ENCODE results near the gene RAMP1.

Gene RAMP1

DNA sequence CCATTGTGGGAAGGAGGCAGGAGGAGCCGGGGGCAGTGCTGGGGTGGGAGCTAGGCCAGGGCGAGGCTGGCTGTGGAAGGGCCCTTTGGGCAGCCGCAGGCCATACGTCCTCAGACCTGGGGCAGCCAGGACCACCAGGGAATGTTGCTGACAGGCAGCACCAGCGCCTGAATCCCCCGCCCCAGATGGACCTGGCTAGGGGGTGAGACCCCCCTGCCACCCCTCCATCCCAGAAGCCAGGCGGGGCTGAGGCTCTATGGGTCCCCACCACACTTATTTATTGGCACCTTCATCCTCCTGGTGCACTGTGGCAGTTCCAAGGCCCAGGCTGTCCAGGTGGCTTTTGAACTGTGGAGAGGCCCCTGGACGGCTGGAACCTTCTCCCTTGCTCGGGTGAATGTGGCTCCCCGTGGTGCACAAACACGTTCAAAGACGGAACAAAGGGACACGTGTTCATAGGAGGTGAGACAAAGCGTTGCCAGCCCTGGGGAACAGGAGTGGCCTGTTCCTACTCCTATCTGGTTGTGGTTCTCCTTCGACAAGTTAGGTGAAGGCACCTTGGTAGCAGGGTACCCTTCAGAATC is 35.1 kb downstream of the RAMP1 start:
- no peak overlapping the region for H4K12ac ChIP-seq (ENCODE audit: low read depth, low read length)
- H3K79me2 ChIP-seq (ENCODE audit: control insufficient read depth, insufficient read depth, low read length, poor library complexity): no peaks in the 10 kb centered on the region

GRCh38 chr2:237894986-237895543 is 35.6 kb downstream of the RAMP1 start:
- no peaks in the 10 kb centered on the region for H3K36me3 ChIP-seq (ENCODE audit: control insufficient read depth in 1 of 2, insufficient read depth in 2 of 2, low read length in 2 of 2)

More for the DNA sequence above, 35.1 kb downstream of the RAMP1 start:
- WGBS (ENCODE audit: extremely low coverage, insufficient coverage, insufficient read length): no CpG with 5 or more reads among the region's 15 CpGs
- DNase-seq: no peak
- Histone ChIP-seq H3K27me3 (ENCODE audit: insufficient read depth, low read length) (no peaks in the 10 kb centered on the region), H3K9ac (ENCODE audit: low read length) (no peak overlapping the region), H3K36me3 (ENCODE audit: control insufficient read depth in 1 of 2, insufficient read depth in 2 of 2, low read length in 2 of 2) (no peaks in the 10 kb centered on the region), H3K9me3 (ENCODE audit: insufficient read depth, low read depth, low read length) (peaks cover 2% of the 10 kb centered on the region), H3K23ac (ENCODE audit: low read length) (no peak overlapping the region), H4K91ac (ENCODE audit: low read depth, low read length) (no peak overlapping the region), H2BK12ac (ENCODE audit: low read length) (no peak overlapping the region), H2AK5ac (ENCODE audit: low read length) (no peak overlapping the region), H3K4me2 (ENCODE audit: low read length) (no peak overlapping the region), H3K14ac (ENCODE audit: low read length) (no peak overlapping the region), H2BK5ac (ENCODE audit: low read depth, low read length, poor library complexity) (no peak overlapping the region), H2AFZ (ENCODE audit: insufficient read depth, low read length, poor library complexity) (no peak overlapping the region), H4K8ac (ENCODE audit: low read depth, low read length) (no peak overlapping the region), H3K18ac (ENCODE audit: low read length) (no peak overlapping the region), H3K4ac (ENCODE audit: low read depth, low read length) (no peak overlapping the region), H2BK120ac (ENCODE audit: insufficient read depth, low read length, poor library complexity) (no peak overlapping the region), H3K4me3 (ENCODE audit: low read depth, low read length) (no peak overlapping the region), H3K4me1 (ENCODE audit: control insufficient read depth in 1 of 2, insufficient read depth in 2 of 2, low read length in 2 of 2) (peaks cover 5 to 15% of the 10 kb centered on the region in 2 experiments), H3K27ac (ENCODE audit: low read depth, low read length) (no peak overlapping the region), H3K79me1 (ENCODE audit: low read length) (no peaks in the 10 kb centered on the region)

DNA sequence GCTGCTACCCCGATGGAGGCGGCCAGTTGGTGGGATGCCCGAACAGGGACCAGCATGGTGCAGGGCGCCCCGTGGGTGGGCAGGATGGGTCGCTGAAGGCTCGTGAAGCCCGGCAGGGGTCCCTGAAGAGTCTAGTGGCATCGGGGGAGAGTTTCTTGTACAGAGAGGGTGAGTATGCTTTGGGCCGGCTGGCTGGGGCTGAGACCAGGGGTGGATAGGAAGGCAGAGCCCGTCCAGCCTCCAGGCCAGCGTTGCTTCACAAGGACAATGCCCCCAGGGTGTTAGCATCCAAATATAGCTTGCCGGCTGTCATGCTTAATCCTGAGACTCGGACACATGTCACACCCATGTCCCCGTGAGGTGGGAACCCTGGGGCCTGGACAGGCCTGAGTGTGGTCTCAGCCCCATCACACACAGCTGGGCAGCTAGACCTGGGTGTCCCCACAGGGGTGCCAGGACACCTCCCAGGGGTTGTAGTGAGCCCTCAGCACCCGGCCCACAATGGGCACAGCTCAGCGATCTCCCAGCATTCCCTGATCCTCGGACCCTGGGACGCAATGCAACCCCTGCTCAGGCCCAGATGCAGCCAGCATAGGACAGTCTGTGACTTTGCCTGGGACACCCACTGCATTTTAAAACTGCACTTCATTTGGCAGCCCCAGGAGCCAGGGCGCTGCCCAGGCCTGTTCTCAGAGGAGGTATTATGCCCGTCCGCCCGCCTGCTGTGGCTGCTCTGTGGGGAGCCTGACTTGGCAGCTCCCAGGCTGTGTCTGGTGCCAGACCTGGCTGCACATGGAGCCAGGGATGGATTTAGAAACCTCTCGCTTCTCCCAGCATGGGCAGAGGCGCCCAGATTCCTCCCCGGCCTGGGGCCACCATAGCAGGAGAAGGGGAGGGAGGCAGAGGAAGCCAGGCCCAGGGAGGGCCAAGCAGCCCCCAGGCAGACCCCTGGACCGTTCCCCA is 36.4 kb downstream of the RAMP1 start:
- H4K91ac ChIP-seq (ENCODE audit: low read depth, low read length): no peak overlapping the region
- H3K23ac ChIP-seq (ENCODE audit: low read length): no peak overlapping the region
- H3K4me3 ChIP-seq (ENCODE audit: low read depth, low read length): no peak overlapping the region
- H2BK12ac ChIP-seq (ENCODE audit: low read length): no peak overlapping the region
- no peak overlapping the region for H4K8ac ChIP-seq (ENCODE audit: low read depth, low read length)
- no peak overlapping the region for H2AK5ac ChIP-seq (ENCODE audit: low read length)
- H3K27me3 ChIP-seq (ENCODE audit: insufficient read depth, low read length): no peaks in the 10 kb centered on the region
- no peaks in the 10 kb centered on the region for H3K79me1 ChIP-seq (ENCODE audit: low read length)
- H3K4me1 ChIP-seq (ENCODE audit: control insufficient read depth in 1 of 2, insufficient read depth in 2 of 2, low read length in 2 of 2): peaks cover 5 to 15% of the 10 kb centered on the region in 2 experiments
- peak; percentile 35 to 70 for DNase-seq
- H2BK120ac ChIP-seq (ENCODE audit: insufficient read depth, low read length, poor library complexity): no peak overlapping the region
- no peaks in the 10 kb centered on the region for H3K79me2 ChIP-seq (ENCODE audit: control insufficient read depth, insufficient read depth, low read length, poor library complexity)
- no peak overlapping the region for H3K27ac ChIP-seq (ENCODE audit: low read depth, low read length)
- no peak overlapping the region for H2AFZ ChIP-seq (ENCODE audit: insufficient read depth, low read length, poor library complexity)
- H4K12ac ChIP-seq (ENCODE audit: low read depth, low read length): no peak overlapping the region
- H3K36me3 ChIP-seq (ENCODE audit: control insufficient read depth in 1 of 2, insufficient read depth in 2 of 2, low read length in 2 of 2): no peaks in the 10 kb centered on the region
- H3K9me3 ChIP-seq (ENCODE audit: insufficient read depth, low read depth, low read length): peaks cover 2% of the 10 kb centered on the region
- no CpG with 5 or more reads among the region's 27 CpGs for WGBS (ENCODE audit: extremely low coverage, insufficient coverage, insufficient read length)
- no peak overlapping the region for H3K18ac ChIP-seq (ENCODE audit: low read length)
- no peak overlapping the region for H2BK5ac ChIP-seq (ENCODE audit: low read depth, low read length, poor library complexity)
- H3K9ac ChIP-seq (ENCODE audit: low read length): no peak overlapping the region
- H3K4ac ChIP-seq (ENCODE audit: low read depth, low read length): no peak overlapping the region
- peak overlapping the region; percentile 17 for H3K14ac ChIP-seq (ENCODE audit: low read length)
- no peak overlapping the region for H3K4me2 ChIP-seq (ENCODE audit: low read length)

More at GRCh38 chr2:237894986-237895543, 35.6 kb downstream of the RAMP1 start:
- Histone ChIP-seq H3K79me1 (ENCODE audit: low read length) (no peaks in the 10 kb centered on the region), H3K79me2 (ENCODE audit: control insufficient read depth, insufficient read depth, low read length, poor library complexity) (no peaks in the 10 kb centered on the region), H2BK120ac (ENCODE audit: insufficient read depth, low read length, poor library complexity) (no peak overlapping the region), H4K8ac (ENCODE audit: low read depth, low read length) (no peak overlapping the region), H3K4me2 (ENCODE audit: low read length) (no peak overlapping the region), H3K4me1 (ENCODE audit: control insufficient read depth in 1 of 2, insufficient read depth in 2 of 2, low read length in 2 of 2) (peaks cover 5 to 15% of the 10 kb centered on the region in 2 experiments), H3K27me3 (ENCODE audit: insufficient read depth, low read length) (no peaks in the 10 kb centered on the region), H2BK12ac (ENCODE audit: low read length) (no peak overlapping the region), H4K91ac (ENCODE audit: low read depth, low read length) (no peak overlapping the region), H3K9ac (ENCODE audit: low read length) (no peak overlapping the region), H4K12ac (ENCODE audit: low read depth, low read length) (no peak overlapping the region), H2AFZ (ENCODE audit: insufficient read depth, low read length, poor library complexity) (no peak overlapping the region), H3K4ac (ENCODE audit: low read depth, low read length) (no peak overlapping the region), H3K14ac (ENCODE audit: low read length) (no peak overlapping the region), H2BK5ac (ENCODE audit: low read depth, low read length, poor library complexity) (no peak overlapping the region), H3K23ac (ENCODE audit: low read length) (no peak overlapping the region), H3K27ac (ENCODE audit: low read depth, low read length) (no peak overlapping the region), H2AK5ac (ENCODE audit: low read length) (no peak overlapping the region), H3K18ac (ENCODE audit: low read length) (no peak overlapping the region), H3K9me3 (ENCODE audit: insufficient read depth, low read depth, low read length) (peaks cover 2% of the 10 kb centered on the region), H3K4me3 (ENCODE audit: low read depth, low read length) (no peak overlapping the region)
- WGBS (ENCODE audit: extremely low coverage, insufficient coverage, insufficient read length): no CpG with 5 or more reads among the region's 12 CpGs
- DNase-seq: no peak

DNA sequence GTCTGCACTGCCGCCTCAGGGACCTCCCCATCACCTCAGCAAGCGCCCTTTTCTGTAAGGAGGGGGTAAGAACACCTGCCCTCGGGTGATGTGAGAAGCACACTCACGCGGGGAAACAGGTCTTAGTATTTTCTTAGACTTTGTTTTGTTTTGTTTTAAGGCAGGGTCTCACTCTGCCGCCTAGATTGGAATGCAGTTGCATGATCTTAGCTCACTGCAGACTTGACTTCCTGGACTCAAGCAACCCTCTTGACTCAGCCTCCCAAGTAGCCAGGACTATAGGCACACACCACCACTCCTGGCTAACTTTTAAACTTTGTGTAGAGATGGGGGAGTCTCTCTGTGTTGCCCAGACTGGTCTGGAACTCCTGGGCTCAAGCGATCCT is 37.1 kb downstream of the RAMP1 start:
- H3K27me3 ChIP-seq (ENCODE audit: insufficient read depth, low read length): no peaks in the 10 kb centered on the region
- H3K18ac ChIP-seq (ENCODE audit: low read length): no peak overlapping the region
- H3K79me1 ChIP-seq (ENCODE audit: low read length): no peaks in the 10 kb centered on the region
- no peak overlapping the region for H3K4me3 ChIP-seq (ENCODE audit: low read depth, low read length)
- no peak for DNase-seq
- peaks cover 2% of the 10 kb centered on the region for H3K9me3 ChIP-seq (ENCODE audit: insufficient read depth, low read depth, low read length)
- no peak overlapping the region for H3K4me2 ChIP-seq (ENCODE audit: low read length)
- no peak overlapping the region for H3K27ac ChIP-seq (ENCODE audit: low read depth, low read length)
- no peak overlapping the region for H3K23ac ChIP-seq (ENCODE audit: low read length)
- H4K12ac ChIP-seq (ENCODE audit: low read depth, low read length): no peak overlapping the region
- H2BK120ac ChIP-seq (ENCODE audit: insufficient read depth, low read length, poor library complexity): no peak overlapping the region
- H3K79me2 ChIP-seq (ENCODE audit: control insufficient read depth, insufficient read depth, low read length, poor library complexity): no peaks in the 10 kb centered on the region
- H2BK5ac ChIP-seq (ENCODE audit: low read depth, low read length, poor library complexity): no peak overlapping the region
- no peak overlapping the region for H2BK12ac ChIP-seq (ENCODE audit: low read length)
- no peak overlapping the region for H3K4ac ChIP-seq (ENCODE audit: low read depth, low read length)
- H3K14ac ChIP-seq (ENCODE audit: low read length): no peak overlapping the region
- no peak overlapping the region for H4K91ac ChIP-seq (ENCODE audit: low read depth, low read length)
- no peak overlapping the region for H4K8ac ChIP-seq (ENCODE audit: low read depth, low read length)
- H2AFZ ChIP-seq (ENCODE audit: insufficient read depth, low read length, poor library complexity): no peak overlapping the region
- no peak overlapping the region for H2AK5ac ChIP-seq (ENCODE audit: low read length)
- no CpG with 5 or more reads among the region's 7 CpGs for WGBS (ENCODE audit: extremely low coverage, insufficient coverage, insufficient read length)
- peaks cover 5 to 15% of the 10 kb centered on the region in 2 experiments for H3K4me1 ChIP-seq (ENCODE audit: control insufficient read depth in 1 of 2, insufficient read depth in 2 of 2, low read length in 2 of 2)
- no peak overlapping the region for H3K9ac ChIP-seq (ENCODE audit: low read length)
- no peaks in the 10 kb centered on the region for H3K36me3 ChIP-seq (ENCODE audit: control insufficient read depth in 1 of 2, insufficient read depth in 2 of 2, low read length in 2 of 2)
